A673 (cell line): ENCODE data around the gene MRPL27. TPM values are rescaled to one million over a fixed set of nuclear protein-coding genes. Genes with fewer than 3 reads are reported as not detected.

Experiments used
- BruUV-seq: library from RNA; stranded (reverse); fragments of 400-500 nt; replicated peaks from 2 replicates; lab custom pipeline; 2021; lab: Mats Ljungman, UMichigan
- CTCF ChIA-PET: fragments of 300-600 bp; sonication (Branson Sonifier 250); formaldehyde crosslinking; loops from one replicate; lab custom pipeline; 2022; ENCODE audit warnings: antibody characterized with exemption; lab: Charles Lee
- POLR2A ChIA-PET: fragments of 300-600 bp; sonication (Branson Sonifier 250); formaldehyde crosslinking; loops from one replicate; lab custom pipeline; 2022; ENCODE audit warnings: antibody characterized with exemption; ENCODE audit not compliant: low non-redundant PET; lab: Charles Lee
- DNase-seq: peaks from one replicate; pipeline ENCODE4 v3.0.0-alpha.2; 2015; ENCODE audit warnings: low spot score
- H3K27ac ChIP-seq: fragments of 200-600 bp; sonication (generic); 2 replicates; pipeline ENCODE4 v1.5.1; 2016; ENCODE audit warnings: mixed run types, low read depth, mild to moderate bottlenecking, mixed read lengths, antibody characterized with exemption, low read length; ENCODE audit not compliant: poor library complexity, severe bottlenecking
- H3K27me3 ChIP-seq: fragments of 200-600 bp; sonication (generic); replicated peaks from 2 replicates; pipeline ENCODE4 v1.6.1; 2017; ENCODE audit warnings: mixed run types, low read depth, mild to moderate bottlenecking, mixed read lengths, antibody characterized with exemption, low read length; ENCODE audit not compliant: insufficient read depth, poor library complexity
- H3K36me3 ChIP-seq: fragments of 200-600 bp; sonication (generic); 2 replicates; pipeline ENCODE4 v1.6.1; 2016; ENCODE audit warnings: mixed run types, mild to moderate bottlenecking, mixed read lengths, antibody characterized with exemption, low read length; ENCODE audit not compliant: insufficient read depth, poor library complexity, severe bottlenecking
- H3K4me1 ChIP-seq: fragments of 200-600 bp; sonication (generic); 2 replicates; pipeline ENCODE4 v1.6.1; 2017; ENCODE audit warnings: mixed run types, mild to moderate bottlenecking, mixed read lengths, antibody characterized with exemption, low read length; ENCODE audit not compliant: insufficient read depth, poor library complexity, severe bottlenecking
- H3K4me3 ChIP-seq: fragments of 200-600 bp; sonication (generic); 2 replicates; pipeline ENCODE4 v1.5.1; 2016; ENCODE audit warnings: low read depth, mixed run types, mild to moderate bottlenecking, mixed read lengths, low read length; ENCODE audit not compliant: poor library complexity, severe bottlenecking
- H3K9me3 ChIP-seq: fragments of 200-600 bp; sonication (generic); 2 replicates; pipeline ENCODE4 v1.6.1; 2016; ENCODE audit warnings: mixed run types, low read depth, mild to moderate bottlenecking, mixed read lengths, antibody characterized with exemption, low read length; ENCODE audit not compliant: poor library complexity, severe bottlenecking
- CTCF ChIP-seq: fragments of 300-800, 200-600 bp; sonication (generic); conservative IDR thresholded peaks from 2 replicates; pipeline ENCODE4 v1.5.1; 2017; ENCODE audit warnings: low read depth, mild to moderate bottlenecking, antibody characterized with exemption, low read length, moderate library complexity, mixed read lengths
- EZH2 ChIP-seq: fragments of 200-600 bp; sonication (generic); IDR thresholded peaks from 2 replicates; pipeline ENCODE4 v1.6.1; 2017; ENCODE audit warnings: borderline replicate concordance, low read depth, mild to moderate bottlenecking, mixed read lengths, antibody characterized with exemption, low read length; ENCODE audit not compliant: poor library complexity, severe bottlenecking
- intact Hi-C: fragments of 100-400 bp; cut with micrococcal nuclease; formaldehyde crosslinking; loops from one replicate; pipeline ENCODE4 v1.10.0; 2022; ENCODE audit not compliant: unreplicated experiment
- total RNA-seq: library from RNA; stranded (reverse); gene quantifications from 2 replicates; pipeline ENCODE4 v1.2.3, GENCODE V29; 2021

The MRPL27 gene
- total RNA-seq, 1 experiment from 2014 or later = 85.6 TPM

GRCh38 chr17:50346313-50347116 is 26.5 kb downstream of the MRPL27 start:
- H3K4me1 ChIP-seq = peaks cover 3% of the 10 kb centered on the region
- H3K9me3 ChIP-seq = no peaks in the 10 kb centered on the region
- H3K4me3 ChIP-seq = peak overlapping the region; percentile 72
- no peaks in the 10 kb centered on the region for H3K36me3 ChIP-seq
- no peak for DNase-seq
- no TSS peak for BruUV-seq
- no peaks in the 10 kb centered on the region for H3K27me3 ChIP-seq
- H3K27ac ChIP-seq = peak overlapping the region; percentile 55
- CTCF ChIA-PET = no interaction called here
- TF ChIP-seq CTCF (no peak), EZH2 (no peak)
- intact Hi-C loops = no loop called here
- POLR2A ChIA-PET = interaction anchor here (0.6 kb wide), 1 partner anchor 84 kb away, joined by 4 read pairs; no protein-coding TSS in a partner anchor

- BruUV-seq = no TSS peak
- peak; percentile 94 for DNase-seq
- intact Hi-C loops = no loop called here
- Histone ChIP-seq H3K4me1 (peaks cover 3% of the 10 kb centered on the region), H3K27ac (peak within 1 kb of the TSS; percentile 55), H3K27me3 (no peaks in the 10 kb centered on the region), H3K36me3 (no peaks in the 10 kb centered on the region), H3K4me3 (peak within 1 kb of the TSS; percentile 72), H3K9me3 (no peaks in the 10 kb centered on the region)
- POLR2A ChIA-PET = interaction anchor here (0.6 kb wide), 1 partner anchor 83 kb away, joined by 4 read pairs; no protein-coding TSS in a partner anchor
- TF ChIP-seq EZH2 (no peak), CTCF (no peak)
- CTCF ChIA-PET = no interaction called here
Measured at GRCh38 chr17:50345432-50346312, 27.3 kb downstream of the MRPL27 start, which contains the start of gene XYLT2. TSS of gene XYLT2 (plus strand) at chr17:50346126. CDS start at chr17:50346141, 15 bp downstream.

GRCh38 chr17:50344731-50345365 is 28.1 kb downstream of the MRPL27 start:
- ChIA-PET CTCF (no interaction called here), POLR2A (no interaction called here)
- H3K4me1 ChIP-seq = peaks cover 3% of the 10 kb centered on the region
- intact Hi-C loops = no loop called here
- no peak overlapping the region for H3K4me3 ChIP-seq
- no peak for DNase-seq
- TF ChIP-seq EZH2 (no peak), CTCF (no peak)
- H3K27ac ChIP-seq = no peak overlapping the region
- no TSS peak for BruUV-seq
- H3K9me3 ChIP-seq = no peaks in the 10 kb centered on the region
- H3K36me3 ChIP-seq = no peaks in the 10 kb centered on the region
- H3K27me3 ChIP-seq = no peaks in the 10 kb centered on the region
